ENCODE results near the gene RPUSD1. TPM values are rescaled to one million over a fixed set of nuclear protein-coding genes. Genes with fewer than 3 reads are reported as not detected.
"Not testable (repeated sequence)": the region's sequence is repeated elsewhere in the genome, so short reads cannot be mapped to it uniquely, and the experiment has no call there.

RPUSD1 gene
- total RNA-seq, 2 experiments from 2014 or later = 6.8 to 7.2 TPM

GRCh38 chr16:764184-764750, 23.9 kb downstream of the RPUSD1 start:
- no peaks in the 10 kb centered on the region for H3K9me3 Mint-ChIP-seq
- no peak overlapping the region for H3K4me3 Mint-ChIP-seq
- no peaks in the 10 kb centered on the region for H3K4me1 Mint-ChIP-seq (ENCODE audit: low read depth)
- CTCF ChIA-PET = no interaction called here
- no peaks in the 10 kb centered on the region for H3K36me3 Mint-ChIP-seq (ENCODE audit: low read depth)
- no peak for DNase-seq
- no peaks in the 10 kb centered on the region for H3K27me3 Mint-ChIP-seq (ENCODE audit: low read depth)
- H3K27ac Mint-ChIP-seq = no peak overlapping the region
- intact Hi-C loops (cut with micrococcal nuclease) = no loop called here

- no peaks in the 10 kb centered on the region for H3K9me3 Mint-ChIP-seq
- no peak for DNase-seq
- H3K4me1 Mint-ChIP-seq (ENCODE audit: low read depth) = no peaks in the 10 kb centered on the region
- CTCF ChIA-PET = no interaction called here
- H3K27ac Mint-ChIP-seq = no peak overlapping the region
- no peaks in the 10 kb centered on the region for H3K36me3 Mint-ChIP-seq (ENCODE audit: low read depth)
- intact Hi-C loops (cut with micrococcal nuclease) = no loop called here
- no peak overlapping the region for H3K4me3 Mint-ChIP-seq
- no peaks in the 10 kb centered on the region for H3K27me3 Mint-ChIP-seq (ENCODE audit: low read depth)
These were observed 24.6 kb downstream of the RPUSD1 start for GRCh38 chr16:763369-764183.

GRCh38 chr16:762595-763268, 25.4 kb downstream of the RPUSD1 start:
- no peak for DNase-seq
- Mint-ChIP-seq H3K27ac (no peak overlapping the region), H3K4me1 (ENCODE audit: low read depth) (no peaks in the 10 kb centered on the region), H3K9me3 (no peaks in the 10 kb centered on the region), H3K27me3 (ENCODE audit: low read depth) (peaks cover 2% of the 10 kb centered on the region), H3K4me3 (no peak overlapping the region), H3K36me3 (ENCODE audit: low read depth) (no peaks in the 10 kb centered on the region)
- CTCF ChIA-PET = no interaction called here
- intact Hi-C loops (cut with micrococcal nuclease) = no loop called here

GRCh38 chr16:761625-762513, 26.3 kb downstream of the RPUSD1 start:
- no peaks in the 10 kb centered on the region for H3K36me3 Mint-ChIP-seq (ENCODE audit: low read depth)
- no peak overlapping the region for H3K27ac Mint-ChIP-seq
- no peak for DNase-seq
- CTCF ChIA-PET = interaction anchor here (0.6 kb wide), 1 partner anchor 411 kb away, joined by 4 read pairs; no protein-coding TSS in a partner anchor
- no peaks in the 10 kb centered on the region for H3K4me1 Mint-ChIP-seq (ENCODE audit: low read depth)
- intact Hi-C loops (cut with micrococcal nuclease) = no loop called here
- peaks cover 4% of the 10 kb centered on the region for H3K27me3 Mint-ChIP-seq (ENCODE audit: low read depth)
- no peak overlapping the region for H3K4me3 Mint-ChIP-seq
- no peaks in the 10 kb centered on the region for H3K9me3 Mint-ChIP-seq

GRCh38 chr16:760545-761343, 27.4 kb downstream of the RPUSD1 start, which contains the start of gene MSLN:
Gene MSLN, plus strand, starts transcription at chr16:760734. Its CDS starts 1,947 bp downstream, at chr16:762681.
- Mint-ChIP-seq H3K27me3 (ENCODE audit: low read depth) (peaks cover 4% of the 10 kb centered on the region), H3K4me1 (ENCODE audit: low read depth) (no peaks in the 10 kb centered on the region), H3K27ac (no peak within 1 kb of the TSS), H3K4me3 (no peak within 1 kb of the TSS), H3K36me3 (ENCODE audit: low read depth) (no peaks in the 10 kb centered on the region), H3K9me3 (peaks cover 2% of the 10 kb centered on the region)
- intact Hi-C loops (cut with micrococcal nuclease) = no loop called here
- no peak for DNase-seq
- CTCF ChIA-PET = interaction anchor here (0.6 to 0.8 kb wide), 2 partner anchors 11 to 410 kb away, joined by 3 to 4 read pairs; no protein-coding TSS in a partner anchor

GRCh38 chr16:760065-760464, 28.1 kb downstream of the RPUSD1 start:
- no peak for DNase-seq
- peaks cover 4% of the 10 kb centered on the region for H3K27me3 Mint-ChIP-seq (ENCODE audit: low read depth)
- H3K27ac Mint-ChIP-seq = no peak overlapping the region
- intact Hi-C loops (cut with micrococcal nuclease) = no loop called here
- peaks cover 2% of the 10 kb centered on the region for H3K9me3 Mint-ChIP-seq
- no peak overlapping the region for H3K4me3 Mint-ChIP-seq
- H3K36me3 Mint-ChIP-seq (ENCODE audit: low read depth) = no peaks in the 10 kb centered on the region
- H3K4me1 Mint-ChIP-seq (ENCODE audit: low read depth) = no peaks in the 10 kb centered on the region
- CTCF ChIA-PET = no interaction called here

GRCh38 chr16:759110-759910, 28.9 kb downstream of the RPUSD1 start:
- H3K4me3 Mint-ChIP-seq = no peak overlapping the region
- peaks cover 1% of the 10 kb centered on the region for H3K4me1 Mint-ChIP-seq (ENCODE audit: low read depth)
- peaks cover 4% of the 10 kb centered on the region for H3K27me3 Mint-ChIP-seq (ENCODE audit: low read depth)
- no peak for DNase-seq
- H3K9me3 Mint-ChIP-seq = peaks cover 2% of the 10 kb centered on the region
- H3K36me3 Mint-ChIP-seq (ENCODE audit: low read depth) = no peaks in the 10 kb centered on the region
- intact Hi-C loops (cut with micrococcal nuclease) = no loop called here
- CTCF ChIA-PET = no interaction called here
- no peak overlapping the region for H3K27ac Mint-ChIP-seq

GRCh38 chr16:756428-756827, 31.8 kb downstream of the RPUSD1 start:
- intact Hi-C loops (cut with micrococcal nuclease) = no loop called here
- CTCF ChIA-PET = interaction anchor here (0.7 to 1.3 kb wide), 2 partner anchors 44 to 735 kb away, joined by 3 to 5 read pairs; no protein-coding TSS in a partner anchor
- H3K27me3 Mint-ChIP-seq (ENCODE audit: low read depth) = peaks cover 4% of the 10 kb centered on the region
- no peak for DNase-seq
- H3K9me3 Mint-ChIP-seq = peaks cover 2% of the 10 kb centered on the region
- H3K36me3 Mint-ChIP-seq (ENCODE audit: low read depth) = no peaks in the 10 kb centered on the region
- H3K4me3 Mint-ChIP-seq = no peak overlapping the region
- H3K27ac Mint-ChIP-seq = no peak overlapping the region
- H3K4me1 Mint-ChIP-seq (ENCODE audit: low read depth) = peaks cover 1% of the 10 kb centered on the region

- Mint-ChIP-seq H3K36me3 (ENCODE audit: low read depth) (no peaks in the 10 kb centered on the region), H3K4me3 (no peak overlapping the region), H3K27ac (no peak overlapping the region), H3K9me3 (peaks cover 2% of the 10 kb centered on the region), H3K27me3 (ENCODE audit: low read depth) (peaks cover 4% of the 10 kb centered on the region), H3K4me1 (ENCODE audit: low read depth) (peaks cover 1% of the 10 kb centered on the region)
- intact Hi-C loops (cut with micrococcal nuclease) = no loop called here
- no peak for DNase-seq
- CTCF ChIA-PET = interaction anchor here (0.6 kb wide), 1 partner anchor 66 kb away, joined by 4 read pairs; no protein-coding TSS in a partner anchor
These were observed 33.5 kb downstream of the RPUSD1 start for GRCh38 chr16:754656-755055.

- H3K27me3 Mint-ChIP-seq (ENCODE audit: low read depth); H3K4me1 Mint-ChIP-seq (ENCODE audit: low read depth); H3K36me3 Mint-ChIP-seq (ENCODE audit: low read depth); DNase-seq; H3K27ac Mint-ChIP-seq; H3K9me3 Mint-ChIP-seq; intact Hi-C loops (cut with micrococcal nuclease); H3K4me3 Mint-ChIP-seq: not testable (repeated sequence)
- CTCF ChIA-PET = interaction anchor here (0.6 kb wide), 1 partner anchor 66 kb away, joined by 4 read pairs; no protein-coding TSS in a partner anchor
These were observed 34.0 kb downstream of the RPUSD1 start for GRCh38 chr16:754121-754607.

- Mint-ChIP-seq H3K27me3 (ENCODE audit: low read depth) (no peaks in the 10 kb centered on the region), H3K4me1 (ENCODE audit: low read depth) (peaks cover 1% of the 10 kb centered on the region), H3K36me3 (ENCODE audit: low read depth) (no peaks in the 10 kb centered on the region), H3K4me3 (no peak overlapping the region), H3K9me3 (peaks cover 2% of the 10 kb centered on the region), H3K27ac (no peak overlapping the region)
- CTCF ChIA-PET = interaction anchor here (0.6 kb wide), 2 partner anchors 38 to 40 kb away, joined by 3 read pairs; no protein-coding TSS in a partner anchor
- intact Hi-C loops (cut with micrococcal nuclease) = no loop called here
- no peak for DNase-seq
These were observed 36.2 kb downstream of the RPUSD1 start for GRCh38 chr16:752007-752312.

Data from activated naive CD4-positive, alpha-beta T cell treated with anti-CD3 and anti-CD28 coated beads for 36 hours (primary cell).